Measurements from ENCODE around the gene CCNT1.
"Not testable (repeated sequence)": the region's sequence is repeated elsewhere in the genome, so short reads cannot be mapped to it uniquely, and the experiment has no call there.

Gene CCNT1

DNA sequence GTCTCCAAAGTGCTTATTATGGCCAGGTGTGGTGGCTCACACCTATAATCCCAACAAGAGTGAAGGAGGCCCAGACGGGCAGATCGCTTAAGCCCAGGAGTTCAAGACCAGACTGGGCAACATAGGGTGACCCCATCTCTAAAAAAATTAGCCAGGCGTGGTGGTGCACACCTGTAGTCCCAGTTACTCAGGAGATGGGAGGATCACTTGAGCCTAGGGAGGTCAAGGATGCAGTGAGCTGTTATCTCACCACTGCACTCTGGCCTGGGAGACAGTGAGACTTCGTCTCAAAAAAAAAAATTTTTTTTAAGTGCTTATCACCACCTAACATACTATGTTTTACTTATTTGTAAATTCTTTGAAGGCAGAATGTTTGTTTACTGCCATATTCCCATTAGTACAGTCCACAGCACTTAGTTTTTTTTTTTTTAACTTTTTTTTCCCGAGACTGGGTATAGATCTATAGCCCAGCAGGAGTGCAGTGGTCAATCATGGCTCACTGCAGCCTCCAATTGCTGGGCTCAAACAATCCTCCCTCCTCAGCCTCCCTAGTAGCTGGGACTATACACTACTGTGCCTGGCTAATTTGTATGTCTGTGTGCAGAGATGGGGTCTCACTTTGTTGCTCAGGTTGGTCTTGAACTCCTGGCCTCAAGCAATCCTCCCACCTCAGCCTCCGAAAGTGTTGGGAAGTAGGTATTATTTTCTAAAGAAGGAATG, 29.7 kb downstream of the CCNT1 start:
- H3K4me3 ChIP-seq, result no peak overlapping the region
- peaks cover 4% of the 10 kb centered on the region; the same call in 1 of the 2 replicates for H3K9me3 ChIP-seq
- H3K27me3 ChIP-seq (ENCODE audit: low read depth), result no peaks in the 10 kb centered on the region
- in situ Hi-C loops (cut with MboI; ENCODE audit: low sequenced_read_pairs), result no loop called here
- H3K4me1 ChIP-seq, result peaks cover 7% of the 10 kb centered on the region
- H3K36me3 ChIP-seq (replicated peaks), result peaks cover 39% of the 10 kb centered on the region
- no peak for DNase-seq (ENCODE audit: low spot score in 2 of 2)

DNA sequence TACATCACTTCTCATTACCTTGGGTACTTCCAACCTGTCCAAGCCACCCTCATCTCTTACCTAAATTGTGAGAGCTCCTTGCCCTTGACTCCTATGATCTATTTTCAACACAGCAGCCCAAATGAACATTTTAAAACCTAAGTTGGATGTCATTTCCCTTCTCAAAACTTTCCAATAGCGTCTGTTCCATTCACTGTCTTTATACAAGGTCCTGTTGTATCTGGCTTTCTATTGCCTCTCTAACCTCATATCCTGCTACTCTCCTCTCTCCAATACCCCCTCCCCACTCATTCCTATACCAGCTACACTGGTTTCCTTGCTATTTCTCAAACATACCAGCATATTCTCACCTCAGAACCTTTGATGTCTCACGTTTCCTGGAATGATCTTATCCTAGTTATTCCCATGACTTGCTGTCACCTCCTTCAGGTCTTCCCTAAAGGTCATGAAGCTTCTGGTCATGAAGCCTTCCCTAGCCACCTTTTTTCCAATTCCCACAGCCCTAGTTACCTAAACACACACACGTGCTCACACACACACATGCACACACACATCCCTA, 30.4 kb downstream of the CCNT1 start:
- Histone ChIP-seq H3K4me1 (peaks cover 4% of the 10 kb centered on the region; the same call in 1 of the 2 replicates), H3K27me3 (ENCODE audit: low read depth) (no peaks in the 10 kb centered on the region), H3K9me3 (0 out of 2 replicates have a peak, but pooled peaks cover under 1% of the 10 kb centered on the region), H3K36me3 (replicated peaks) (peaks cover 35% of the 10 kb centered on the region), H3K4me3 (no peak overlapping the region)
- no peak for DNase-seq (ENCODE audit: low spot score in 2 of 2)
- in situ Hi-C loops (cut with MboI; ENCODE audit: low sequenced_read_pairs), result no loop called here

DNA sequence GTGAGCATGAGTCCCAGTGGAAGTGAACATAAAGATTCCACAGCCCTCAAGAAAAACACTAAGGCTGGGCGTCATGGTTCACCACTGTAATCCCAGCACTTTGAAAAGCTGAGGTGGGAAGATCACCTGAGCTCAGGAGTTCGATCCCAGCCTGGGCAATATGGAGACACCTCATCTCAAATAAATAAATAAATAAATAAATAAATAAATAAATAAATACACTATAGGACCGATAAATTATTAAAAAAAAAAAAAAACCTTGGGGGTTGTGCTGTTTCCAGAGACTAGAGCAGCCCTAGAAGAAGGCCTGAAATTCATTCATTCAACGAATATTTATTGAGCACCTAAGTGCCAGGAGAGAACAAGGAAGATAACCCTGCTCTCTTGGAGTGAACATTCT, 33.0 kb downstream of the CCNT1 start:
- Histone ChIP-seq H3K4me3 (no peak overlapping the region), H3K36me3 (replicated peaks) (peaks cover 31% of the 10 kb centered on the region), H3K9me3 (no peaks in the 10 kb centered on the region), H3K27me3 (ENCODE audit: low read depth) (no peaks in the 10 kb centered on the region), H3K4me1 (peaks cover 14% of the 10 kb centered on the region)
- no peak for DNase-seq (ENCODE audit: low spot score in 2 of 2)
- in situ Hi-C loops (cut with MboI; ENCODE audit: low sequenced_read_pairs), result no loop called here

DNA sequence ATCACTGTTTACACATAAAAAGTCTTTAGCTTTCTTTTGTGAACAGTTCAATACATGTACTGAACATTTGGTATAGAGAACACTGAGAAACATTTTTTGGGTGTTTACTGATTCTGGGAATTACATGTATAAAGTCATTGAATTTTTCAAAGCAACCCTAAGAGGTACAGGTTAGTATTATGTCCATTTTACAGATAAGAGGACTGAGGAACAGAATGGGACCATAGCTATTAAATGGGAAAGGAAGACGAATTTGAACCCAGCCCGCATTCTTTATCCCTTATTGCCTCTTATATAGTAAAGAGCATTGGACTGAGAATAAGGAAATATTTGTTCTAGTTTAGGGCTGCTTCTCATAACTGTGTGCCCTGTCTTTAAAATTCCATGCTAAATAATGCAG, 33.6 kb downstream of the CCNT1 start:
- no peak for DNase-seq (ENCODE audit: low spot score in 2 of 2)
- no peaks in the 10 kb centered on the region for H3K27me3 ChIP-seq (ENCODE audit: low read depth)
- peaks cover 34% of the 10 kb centered on the region for H3K36me3 ChIP-seq (replicated peaks)
- no peaks in the 10 kb centered on the region for H3K9me3 ChIP-seq
- in situ Hi-C loops (cut with MboI; ENCODE audit: low sequenced_read_pairs), result no loop called here
- peaks cover 20% of the 10 kb centered on the region for H3K4me1 ChIP-seq
- peak overlapping the region; percentile 98 for H3K4me3 ChIP-seq

DNA sequence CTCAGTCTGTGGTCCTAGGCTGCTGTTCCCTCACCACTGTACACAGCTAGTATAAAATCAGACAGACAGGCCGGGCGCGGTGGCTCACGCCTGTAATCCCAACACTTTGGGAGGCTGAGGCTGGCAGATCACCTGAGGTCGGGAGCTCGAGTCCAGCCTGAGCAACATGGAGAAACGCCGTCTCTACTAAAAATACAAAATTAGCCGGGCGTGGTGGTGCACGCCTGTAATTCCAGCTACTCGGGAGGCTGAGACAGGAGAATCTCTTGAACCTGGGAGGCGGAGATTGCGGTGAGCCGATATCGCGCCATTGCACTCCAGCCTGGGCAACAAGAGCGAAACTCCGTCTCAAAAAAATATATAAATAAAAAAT, 34.0 kb downstream of the CCNT1 start:
- in situ Hi-C loops (cut with MboI; ENCODE audit: low sequenced_read_pairs); H3K27me3 ChIP-seq (ENCODE audit: low read depth); H3K9me3 ChIP-seq; DNase-seq (ENCODE audit: low spot score in 2 of 2): not testable (repeated sequence)
- Histone ChIP-seq H3K4me1 (peaks cover 20% of the 10 kb centered on the region), H3K4me3 (peak overlapping the region; percentile 98), H3K36me3 (replicated peaks) (peaks cover 37% of the 10 kb centered on the region)

DNA sequence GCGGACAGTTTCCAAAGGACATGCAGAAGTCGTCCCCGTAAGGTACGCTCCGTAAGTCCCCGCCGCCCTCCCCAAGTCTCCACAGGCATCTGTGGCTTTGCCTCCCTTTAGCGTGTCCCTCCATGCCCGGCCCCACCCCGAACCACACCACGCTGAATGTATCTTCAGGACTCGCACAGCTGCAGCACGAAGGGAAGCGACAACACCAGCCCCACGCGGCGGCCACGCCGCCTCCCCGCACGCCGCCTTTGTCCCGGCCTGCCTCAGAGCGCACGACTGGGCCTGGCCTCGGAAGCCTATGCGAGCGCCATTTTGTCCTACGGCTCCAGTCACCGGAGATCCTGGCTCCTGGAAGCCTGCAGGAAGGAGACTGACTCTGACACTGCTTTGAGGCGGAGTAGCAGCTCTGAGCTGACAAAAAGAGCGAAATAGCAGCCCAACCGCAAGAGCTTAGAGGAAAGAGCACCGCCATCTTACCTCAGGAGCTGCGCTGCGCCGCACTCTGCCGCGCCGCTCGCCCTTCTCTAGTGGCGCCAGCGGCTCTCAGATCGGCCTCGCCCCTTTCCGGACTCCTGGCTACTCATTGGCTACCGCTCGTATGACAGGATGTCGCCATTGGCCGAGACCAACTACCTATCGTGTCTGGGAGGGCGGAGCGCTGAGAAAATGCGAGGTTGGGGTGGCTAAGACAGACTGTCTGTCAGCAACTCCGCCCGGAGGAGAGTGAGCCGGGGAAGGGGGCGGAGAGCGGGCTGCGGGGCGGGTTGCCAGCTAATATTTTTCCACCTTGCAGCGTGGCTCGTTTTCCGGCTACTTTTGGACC, 34.6 kb downstream of the CCNT1 start, which contains the start of gene KANSL2:
Gene KANSL2, minus strand, starts transcription at position 529 of the 823 bp plus-strand sequence. CDS start 606 bp downstream, outside the sequence.
- in situ Hi-C loops (cut with MboI; ENCODE audit: low sequenced_read_pairs), result no loop called here
- H3K4me3 ChIP-seq, result peak within 1 kb of the TSS; percentile 98
- no peaks in the 10 kb centered on the region for H3K27me3 ChIP-seq (ENCODE audit: low read depth)
- H3K36me3 ChIP-seq (replicated peaks), result peaks cover 38% of the 10 kb centered on the region
- no peaks in the 10 kb centered on the region for H3K9me3 ChIP-seq
- peak; percentile 97 to 99 for DNase-seq (ENCODE audit: low spot score in 2 of 2)
- peaks cover 20% of the 10 kb centered on the region for H3K4me1 ChIP-seq

DNA sequence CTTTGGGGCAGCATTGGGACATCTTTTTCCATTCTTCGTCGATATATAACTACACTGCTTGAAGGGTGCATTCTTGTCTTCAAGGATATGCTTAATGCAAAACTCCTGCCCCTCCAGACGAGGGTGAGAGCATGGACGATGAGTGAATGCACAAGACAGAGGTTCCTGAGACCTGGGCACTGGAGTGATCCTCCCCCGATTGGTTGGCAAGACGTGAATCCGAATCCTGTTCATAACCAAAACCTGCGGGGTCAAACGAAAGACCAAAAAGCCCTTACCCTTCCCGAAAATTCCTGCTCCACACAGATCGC, 35.2 kb downstream of the CCNT1 start:
- no peak for DNase-seq (ENCODE audit: low spot score in 2 of 2)
- peaks cover 44% of the 10 kb centered on the region for H3K36me3 ChIP-seq (replicated peaks)
- H3K27me3 ChIP-seq (ENCODE audit: low read depth), result no peaks in the 10 kb centered on the region
- no peaks in the 10 kb centered on the region for H3K9me3 ChIP-seq
- in situ Hi-C loops (cut with MboI; ENCODE audit: low sequenced_read_pairs), result no loop called here
- peak overlapping the region; percentile 98 for H3K4me3 ChIP-seq
- peaks cover 20% of the 10 kb centered on the region for H3K4me1 ChIP-seq

DNA sequence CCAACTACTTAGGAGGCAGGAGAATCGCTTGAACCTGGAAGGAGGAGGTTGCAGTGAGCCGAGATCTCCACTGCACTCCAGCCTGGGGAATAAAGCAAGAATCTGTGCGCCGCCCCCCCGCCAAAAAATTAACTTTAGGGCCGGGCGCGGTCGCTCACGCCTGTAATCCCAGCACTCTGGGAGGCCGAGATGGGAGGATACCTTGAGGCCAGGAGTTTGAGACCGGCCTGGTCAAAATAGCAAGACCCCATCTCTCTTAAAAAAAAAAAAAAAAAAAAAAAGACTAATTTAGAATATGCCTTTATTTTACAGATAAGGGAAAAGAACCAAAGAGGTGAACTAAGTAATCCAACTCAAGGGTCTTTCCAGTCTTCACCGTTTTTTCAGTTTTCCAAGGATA, 35.6 kb downstream of the CCNT1 start:
- H3K4me3 ChIP-seq, result peak overlapping the region; percentile 98
- no peak for DNase-seq (ENCODE audit: low spot score in 2 of 2)
- H3K4me1 ChIP-seq, result peaks cover 20% of the 10 kb centered on the region
- H3K36me3 ChIP-seq (replicated peaks), result peaks cover 49% of the 10 kb centered on the region
- H3K9me3 ChIP-seq, result no peaks in the 10 kb centered on the region
- no peaks in the 10 kb centered on the region for H3K27me3 ChIP-seq (ENCODE audit: low read depth)
- in situ Hi-C loops (cut with MboI; ENCODE audit: low sequenced_read_pairs), result no loop called here

DNA sequence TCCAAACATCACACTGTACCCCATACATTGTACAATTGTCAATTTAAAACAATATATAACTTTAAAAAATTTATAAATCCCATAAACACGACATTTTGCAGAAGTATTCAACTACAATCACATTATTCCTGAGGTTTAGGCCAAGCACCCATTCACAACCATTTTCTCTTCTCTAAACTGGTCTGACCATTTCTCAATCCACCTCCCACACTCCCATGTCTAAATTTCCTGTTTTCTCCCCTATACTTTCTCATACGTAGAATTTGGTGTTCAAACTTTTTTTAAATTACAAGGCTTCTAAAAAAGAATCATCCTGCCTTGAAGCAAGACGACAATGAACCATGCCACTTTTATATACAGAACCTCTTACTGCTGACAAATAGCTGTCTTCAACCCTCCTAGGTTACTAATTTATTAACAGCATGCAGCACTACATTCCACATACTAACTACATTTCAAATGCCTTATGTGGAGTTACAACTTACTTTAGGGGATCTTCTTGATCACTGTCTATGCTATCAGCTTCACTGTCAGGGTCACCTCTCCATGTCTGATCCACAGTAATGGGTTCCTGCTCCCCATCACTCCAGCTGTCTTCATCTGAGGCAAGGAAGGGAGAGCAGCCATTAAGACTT, 37.8 kb downstream of the CCNT1 start:
- H3K36me3 ChIP-seq (replicated peaks), result peaks cover 65% of the 10 kb centered on the region
- no peaks in the 10 kb centered on the region for H3K9me3 ChIP-seq
- no peak overlapping the region for H3K4me3 ChIP-seq
- no peaks in the 10 kb centered on the region for H3K27me3 ChIP-seq (ENCODE audit: low read depth)
- in situ Hi-C loops (cut with MboI; ENCODE audit: low sequenced_read_pairs), result no loop called here
- H3K4me1 ChIP-seq, result peaks cover 20% of the 10 kb centered on the region
- no peak for DNase-seq (ENCODE audit: low spot score in 2 of 2)

DNA sequence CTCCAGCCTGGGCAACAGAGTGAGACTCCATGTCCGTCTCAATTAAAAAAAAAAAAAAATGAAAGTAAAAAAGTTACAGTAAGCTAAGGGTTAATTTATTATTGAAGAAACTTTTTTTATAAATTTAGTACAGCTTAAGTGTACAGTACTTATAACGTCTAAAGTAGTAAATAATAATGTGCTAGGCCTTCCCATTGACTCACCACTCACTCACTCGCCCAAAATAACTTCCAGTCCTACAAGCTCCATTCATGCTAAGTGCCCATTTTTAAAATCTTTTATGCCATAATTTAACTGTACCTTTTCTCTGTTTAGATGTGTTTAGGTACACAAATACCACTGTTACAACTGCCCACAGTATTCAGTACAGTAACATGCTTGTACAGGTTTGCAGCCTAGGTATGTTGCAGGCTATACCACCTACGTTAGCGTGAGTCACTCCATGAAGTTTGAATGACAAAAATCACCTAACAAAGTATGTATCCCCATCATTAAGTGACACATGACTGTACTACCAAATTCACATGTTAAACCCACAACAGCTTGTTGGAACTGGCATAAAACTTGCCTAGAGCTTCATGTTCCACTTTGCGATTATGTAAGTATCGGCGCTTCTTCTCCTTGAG, 45.2 kb downstream of the CCNT1 start:
- in situ Hi-C loops (cut with MboI; ENCODE audit: low sequenced_read_pairs), result no loop called here
- DNase-seq (ENCODE audit: low spot score in 2 of 2), result no peak
- Histone ChIP-seq H3K4me1 (no peaks in the 10 kb centered on the region), H3K27me3 (ENCODE audit: low read depth) (no peaks in the 10 kb centered on the region), H3K9me3 (no peaks in the 10 kb centered on the region), H3K4me3 (no peak overlapping the region), H3K36me3 (replicated peaks) (peaks cover 90% of the 10 kb centered on the region)

DNA sequence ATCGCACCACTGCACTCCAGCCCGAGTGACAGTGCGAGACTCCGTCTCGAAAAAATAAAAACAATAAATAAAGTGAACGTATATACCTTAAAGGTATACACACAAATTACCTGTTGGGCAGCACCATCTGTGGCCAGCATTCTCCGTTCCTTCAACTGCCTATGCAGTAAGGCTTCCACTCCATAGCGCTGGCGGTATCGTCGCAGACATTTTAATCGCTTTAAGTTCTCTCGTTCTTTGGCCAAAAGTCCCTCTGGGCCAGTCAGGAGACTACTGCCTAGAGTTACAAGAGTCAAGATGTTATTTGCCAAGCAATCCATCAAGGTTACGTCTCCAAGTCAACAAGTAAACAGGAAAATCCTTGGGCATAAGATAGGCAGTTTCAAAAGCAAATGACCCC, 47.5 kb downstream of the CCNT1 start:
- Histone ChIP-seq H3K4me3 (no peak overlapping the region), H3K9me3 (no peaks in the 10 kb centered on the region), H3K36me3 (replicated peaks) (peaks cover 90% of the 10 kb centered on the region), H3K4me1 (no peaks in the 10 kb centered on the region), H3K27me3 (ENCODE audit: low read depth) (no peaks in the 10 kb centered on the region)
- in situ Hi-C loops (cut with MboI; ENCODE audit: low sequenced_read_pairs), result no loop called here
- no peak for DNase-seq (ENCODE audit: low spot score in 2 of 2)

DNA sequence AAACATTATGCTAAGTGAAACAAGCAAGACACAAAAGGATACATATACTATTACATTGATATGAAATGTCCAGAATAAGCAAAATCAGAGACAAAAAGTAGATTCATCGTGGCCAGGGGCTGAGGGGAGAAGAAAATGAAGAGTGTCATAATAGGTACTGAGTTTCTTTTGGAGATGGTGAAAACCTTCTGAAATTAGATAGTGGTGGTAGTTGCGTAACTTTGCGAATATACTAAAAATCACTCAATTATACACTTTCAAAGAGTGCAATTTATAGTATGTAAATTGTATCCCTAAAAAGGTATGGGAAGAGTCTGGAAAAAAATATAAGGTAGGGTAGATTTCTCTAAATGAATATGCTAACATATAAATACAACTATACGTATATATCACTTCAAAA, 56.6 kb downstream of the CCNT1 start:
- Histone ChIP-seq H3K36me3 (replicated peaks) (peaks cover 91% of the 10 kb centered on the region), H3K4me1 (no peaks in the 10 kb centered on the region), H3K27me3 (ENCODE audit: low read depth) (no peaks in the 10 kb centered on the region), H3K4me3 (no peak overlapping the region), H3K9me3 (no peaks in the 10 kb centered on the region)
- in situ Hi-C loops (cut with MboI; ENCODE audit: low sequenced_read_pairs), result no loop called here
- no peak for DNase-seq (ENCODE audit: low spot score in 2 of 2)

DNA sequence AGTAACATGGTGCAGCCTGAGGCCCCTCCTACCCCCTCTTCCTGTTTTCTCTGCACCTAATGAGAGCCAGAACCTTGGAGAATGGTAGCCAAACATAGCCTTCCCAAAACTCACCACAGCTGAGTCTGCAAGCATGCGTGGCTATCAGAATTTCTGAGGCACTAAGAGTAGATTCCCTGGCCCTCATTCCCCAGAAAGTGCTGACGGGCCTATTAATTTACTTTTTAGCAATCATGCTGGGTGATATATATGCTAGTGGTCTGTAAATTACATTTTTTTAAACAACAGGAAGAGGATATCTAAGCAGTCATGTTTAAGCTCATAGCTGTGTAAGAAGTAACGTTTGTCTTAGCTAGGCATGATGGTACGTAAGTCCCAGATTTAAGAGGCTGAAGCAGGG, 64.8 kb downstream of the CCNT1 start:
- DNase-seq (ENCODE audit: low spot score in 2 of 2), result no peak
- peaks cover 46% of the 10 kb centered on the region for H3K36me3 ChIP-seq (replicated peaks)
- no peaks in the 10 kb centered on the region for H3K27me3 ChIP-seq (ENCODE audit: low read depth)
- in situ Hi-C loops (cut with MboI; ENCODE audit: low sequenced_read_pairs), result no loop called here
- no peaks in the 10 kb centered on the region for H3K9me3 ChIP-seq
- no peak overlapping the region for H3K4me3 ChIP-seq
- H3K4me1 ChIP-seq, result no peaks in the 10 kb centered on the region

All from HAP-1 (cell line).